Glutamatergic neuron (in vitro differentiated cells): ENCODE measurements around the gene PDE6C. TPM values are rescaled to one million over a fixed set of nuclear protein-coding genes. Genes with fewer than 3 reads are reported as not detected.

Source experiments
- DNase-seq: peaks from one replicate; pipeline ENCODE4 v3.0.0; 2022
- H3K27ac Mint-ChIP-seq: one replicate; pipeline ENCODE4 v1.8.0; 2020; ENCODE audit warnings: mild to moderate bottlenecking, mixed read lengths, inconsistent platforms; ENCODE audit not compliant: unreplicated experiment
- H3K27me3 Mint-ChIP-seq: one replicate; pipeline ENCODE4 v1.8.0; 2020; ENCODE audit warnings: mild to moderate bottlenecking, moderate library complexity, mixed read lengths, inconsistent platforms; ENCODE audit not compliant: unreplicated experiment
- H3K36me3 Mint-ChIP-seq: one replicate; pipeline ENCODE4 v1.8.0; 2020; ENCODE audit warnings: mild to moderate bottlenecking, mixed read lengths, inconsistent platforms; ENCODE audit not compliant: unreplicated experiment
- H3K4me1 Mint-ChIP-seq: one replicate; pipeline ENCODE4 v1.8.0; 2020; ENCODE audit warnings: mild to moderate bottlenecking, low read depth, mixed read lengths, inconsistent platforms; ENCODE audit not compliant: unreplicated experiment
- H3K4me3 Mint-ChIP-seq: one replicate; pipeline ENCODE4 v1.8.0; 2020; ENCODE audit warnings: mild to moderate bottlenecking, mixed read lengths, inconsistent platforms; ENCODE audit not compliant: unreplicated experiment
- H3K9me3 Mint-ChIP-seq: one replicate; pipeline ENCODE4 v1.8.0; 2020; ENCODE audit warnings: mild to moderate bottlenecking, moderate library complexity, mixed read lengths, inconsistent platforms; ENCODE audit not compliant: unreplicated experiment
- CTCF ChIP-seq: fragments of 200-600 bp; sonication (generic); IDR thresholded peaks from one replicate; pipeline ENCODE4 v1.5.0; 2021; ENCODE audit not compliant: partially characterized antibody, unreplicated experiment
- total RNA-seq: library from RNA; stranded (reverse); fragmentation: NEBNext Ultra II Directional; extraction: Animal tissue kit (Norgen Biotek cat#: 25700); gene quantifications from one replicate; pipeline ENCODE4 v1.2.1, GENCODE V29; 2021; ENCODE audit not compliant: unreplicated experiment

The PDE6C gene
- total RNA-seq, 1 donor from 2014 or later = not detected

- Mint-ChIP-seq H3K27me3 (no peaks in the 10 kb centered on the region), H3K4me1 (no peaks in the 10 kb centered on the region), H3K9me3 (no peaks in the 10 kb centered on the region), H3K36me3 (no peaks in the 10 kb centered on the region), H3K27ac (no peak overlapping the region), H3K4me3 (no peak overlapping the region)
- DNase-seq = no peak
- no peak for TF ChIP-seq CTCF
Observed at GRCh38 chr10:93670372-93670771, 58.0 kb downstream of the PDE6C start.

GRCh38 chr10:93671042-93671441, 58.7 kb downstream of the PDE6C start:
- Mint-ChIP-seq H3K4me1 (no peaks in the 10 kb centered on the region), H3K36me3 (no peaks in the 10 kb centered on the region), H3K27ac (no peak overlapping the region), H3K27me3 (no peaks in the 10 kb centered on the region), H3K9me3 (no peaks in the 10 kb centered on the region), H3K4me3 (no peak overlapping the region)
- DNase-seq = no peak
- no peak for TF ChIP-seq CTCF

- Mint-ChIP-seq H3K27me3 (no peaks in the 10 kb centered on the region), H3K36me3 (no peaks in the 10 kb centered on the region), H3K27ac (no peak overlapping the region), H3K9me3 (no peaks in the 10 kb centered on the region), H3K4me3 (no peak overlapping the region), H3K4me1 (no peaks in the 10 kb centered on the region)
- no peak for TF ChIP-seq CTCF
- no peak for DNase-seq
Observed at GRCh38 chr10:93672022-93672678, 59.8 kb downstream of the PDE6C start.

GRCh38 chr10:93672890-93673289, 60.6 kb downstream of the PDE6C start:
- H3K36me3 Mint-ChIP-seq = no peaks in the 10 kb centered on the region
- no peaks in the 10 kb centered on the region for H3K9me3 Mint-ChIP-seq
- no peaks in the 10 kb centered on the region for H3K4me1 Mint-ChIP-seq
- H3K27ac Mint-ChIP-seq = no peak overlapping the region
- no peak overlapping the region for H3K4me3 Mint-ChIP-seq
- no peak for DNase-seq
- TF ChIP-seq CTCF = no peak
- no peaks in the 10 kb centered on the region for H3K27me3 Mint-ChIP-seq

GRCh38 chr10:93673791-93674190, 61.5 kb downstream of the PDE6C start:
- no peak for DNase-seq
- Mint-ChIP-seq H3K9me3 (no peaks in the 10 kb centered on the region), H3K4me3 (no peak overlapping the region), H3K27me3 (no peaks in the 10 kb centered on the region), H3K36me3 (no peaks in the 10 kb centered on the region), H3K4me1 (no peaks in the 10 kb centered on the region), H3K27ac (no peak overlapping the region)
- TF ChIP-seq CTCF = no peak
